ENCODE results near the gene TST.

The TST gene

DNA sequence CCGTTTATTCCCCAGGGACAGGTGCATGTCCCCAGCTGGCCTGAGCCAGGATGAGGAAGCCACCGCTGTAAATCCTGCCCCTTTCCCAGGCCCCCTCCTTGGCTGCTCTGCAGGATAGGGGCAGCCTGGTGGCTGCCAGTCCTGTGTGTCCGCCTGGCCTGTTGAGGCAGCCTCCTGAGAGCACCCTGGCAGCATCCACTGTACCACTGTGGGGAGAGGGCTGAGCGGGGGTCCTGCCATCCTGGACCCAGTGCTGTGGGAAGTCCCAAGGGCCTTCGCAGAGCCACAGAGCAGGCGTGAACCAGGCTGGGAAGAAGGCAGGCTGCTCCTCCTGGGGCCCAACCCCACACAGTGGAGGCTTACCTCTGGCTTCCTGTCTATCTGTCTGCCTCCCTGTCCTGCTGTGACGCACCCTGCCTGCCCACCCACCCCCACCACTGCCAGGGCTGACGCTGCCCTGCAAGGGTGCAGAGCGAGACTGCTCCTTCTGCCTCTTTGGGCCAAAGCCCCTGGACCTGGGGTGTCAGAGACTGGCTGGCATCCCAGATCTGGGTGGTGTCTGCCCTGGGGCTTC, 40.7 kb upstream of the TST start:
- DNase-seq (no peak), ATAC-seq (replicated peaks) (peak; percentile 78)
- H3K27me3 Mint-ChIP-seq = no peaks in the 10 kb centered on the region
- H3K9me3 Mint-ChIP-seq = no peaks in the 10 kb centered on the region
- peaks cover 0 to 7% of the 10 kb centered on the region in 2 donors for H3K4me1 Mint-ChIP-seq (ENCODE audit: low read depth in 2 of 2)
- no peak overlapping the region for H3K4me3 Mint-ChIP-seq
- peak overlapping the region in 1 of 2 donors; percentile 49 for H3K27ac Mint-ChIP-seq
- H3K36me3 Mint-ChIP-seq (ENCODE audit: insufficient read depth) = peaks cover 15% of the 10 kb centered on the region

DNA sequence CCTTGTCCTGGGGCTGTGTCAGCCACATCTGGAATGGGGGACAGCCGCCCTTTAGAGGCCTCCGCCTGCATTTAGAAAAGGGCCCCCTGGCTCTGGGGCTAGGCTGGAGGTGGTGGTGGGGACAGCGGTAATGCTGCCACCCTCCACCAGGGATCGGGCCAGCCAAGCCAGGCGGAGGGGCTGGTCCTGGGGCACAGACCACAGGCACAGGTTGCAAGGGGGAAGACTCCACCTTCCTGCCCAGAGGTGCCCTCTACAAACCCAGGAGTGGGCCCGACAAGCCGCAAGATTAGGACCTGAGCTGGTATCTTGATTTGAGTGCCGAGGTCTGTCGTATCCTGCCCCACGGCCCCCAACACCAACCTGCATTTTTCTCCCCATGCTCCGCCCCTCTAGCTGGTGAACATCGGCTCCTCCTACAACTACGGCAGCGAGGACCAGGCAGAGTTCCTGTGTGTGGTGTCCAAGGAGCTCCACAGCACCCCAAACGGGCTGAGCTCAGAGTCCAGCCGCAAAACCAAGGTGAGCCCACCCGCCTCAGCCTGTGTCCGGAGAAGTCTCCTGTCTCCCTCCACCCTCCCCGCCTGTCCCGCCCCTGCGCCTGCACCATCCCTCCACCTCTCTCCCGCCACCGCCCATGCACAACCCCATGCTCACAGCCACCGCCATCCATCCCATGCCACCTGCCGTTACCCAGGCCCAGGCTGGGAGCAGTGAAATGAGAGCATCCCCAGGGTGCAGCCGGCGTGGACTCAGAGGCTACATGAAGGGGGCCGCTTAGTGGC, 39.9 kb upstream of the TST start:
- no peak for ATAC-seq (replicated peaks)
- DNase-seq = no peak
- peaks cover 11% of the 10 kb centered on the region for H3K36me3 Mint-ChIP-seq (ENCODE audit: insufficient read depth)
- H3K4me3 Mint-ChIP-seq = no peak overlapping the region
- no peaks in the 10 kb centered on the region for H3K9me3 Mint-ChIP-seq
- H3K27ac Mint-ChIP-seq = peak overlapping the region in 1 of 2 donors; percentile 49
- H3K27me3 Mint-ChIP-seq = no peaks in the 10 kb centered on the region
- peaks cover 0 to 5% of the 10 kb centered on the region in 2 donors for H3K4me1 Mint-ChIP-seq (ENCODE audit: low read depth in 2 of 2)

DNA sequence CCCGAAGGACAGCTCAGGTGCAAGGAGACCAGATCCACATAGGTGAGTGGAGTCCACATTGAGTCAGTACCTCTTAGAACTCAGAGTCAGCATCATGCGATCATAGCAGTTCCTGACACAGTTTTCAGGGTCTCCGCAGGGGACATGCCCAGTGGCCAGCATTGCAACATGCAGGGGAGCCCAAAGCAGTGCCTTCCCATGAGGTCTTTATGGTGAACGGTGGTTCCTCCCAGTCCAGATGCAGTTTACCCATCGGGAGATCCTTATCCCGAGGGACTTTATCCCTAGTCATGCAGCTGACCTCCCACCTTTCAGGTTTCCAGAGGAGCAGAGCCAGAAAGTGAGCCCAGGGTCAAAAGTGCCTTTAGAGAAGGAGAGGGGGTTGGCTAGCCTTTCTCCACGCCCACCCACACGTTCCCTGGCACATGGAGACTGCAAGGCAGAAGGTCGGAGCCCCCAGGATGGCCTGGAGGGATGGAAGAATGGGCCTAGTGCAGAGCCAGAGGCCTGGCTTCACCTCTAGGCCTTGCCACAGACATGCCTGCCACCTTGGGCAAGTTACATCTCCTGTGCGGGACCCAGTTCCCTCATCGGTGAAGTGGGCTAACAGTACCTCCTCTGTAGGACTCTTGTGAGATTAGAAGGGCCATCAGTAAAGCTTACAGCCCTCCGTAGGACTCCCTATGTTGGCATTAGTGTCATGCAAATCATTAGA, 38.7 kb upstream of the TST start:
- Mint-ChIP-seq H3K9me3 (no peaks in the 10 kb centered on the region), H3K4me1 (ENCODE audit: low read depth in 2 of 2) (peaks cover 0 to 8% of the 10 kb centered on the region in 2 donors), H3K27me3 (no peaks in the 10 kb centered on the region), H3K4me3 (no peak overlapping the region), H3K36me3 (ENCODE audit: insufficient read depth) (peaks cover 11% of the 10 kb centered on the region), H3K27ac (peak overlapping the region in 1 of 2 donors; percentile 54)
- DNase-seq = no peak
- no peak for ATAC-seq (replicated peaks)

DNA sequence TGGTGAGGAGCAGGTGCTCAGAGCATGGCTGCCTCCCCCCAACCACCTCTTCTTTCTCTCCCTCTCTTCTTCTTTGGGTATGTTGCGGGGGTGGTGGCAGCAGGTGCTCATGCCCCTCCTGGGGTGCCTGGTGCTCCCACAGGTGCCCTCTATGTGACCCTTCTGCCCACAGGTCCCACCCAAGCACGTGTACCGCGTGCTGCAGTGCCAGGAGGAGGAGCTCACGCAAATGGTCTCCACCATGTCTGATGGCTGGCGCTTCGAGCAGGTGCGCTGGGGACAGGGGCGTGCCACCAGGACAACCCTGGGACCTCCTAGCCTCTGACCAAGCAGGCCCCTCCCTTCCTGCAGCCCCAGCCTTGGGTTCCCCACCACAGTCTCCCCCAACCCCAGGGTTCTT, 38.0 kb upstream of the TST start:
- H3K27ac Mint-ChIP-seq = peak overlapping the region in 1 of 2 donors; percentile 54
- H3K9me3 Mint-ChIP-seq = no peaks in the 10 kb centered on the region
- no peak for DNase-seq
- H3K4me3 Mint-ChIP-seq = no peak overlapping the region
- peaks cover 5 to 14% of the 10 kb centered on the region in 2 donors for H3K4me1 Mint-ChIP-seq (ENCODE audit: low read depth in 2 of 2)
- peaks cover 11% of the 10 kb centered on the region for H3K36me3 Mint-ChIP-seq (ENCODE audit: insufficient read depth)
- ATAC-seq (replicated peaks) = no peak
- no peaks in the 10 kb centered on the region for H3K27me3 Mint-ChIP-seq

DNA sequence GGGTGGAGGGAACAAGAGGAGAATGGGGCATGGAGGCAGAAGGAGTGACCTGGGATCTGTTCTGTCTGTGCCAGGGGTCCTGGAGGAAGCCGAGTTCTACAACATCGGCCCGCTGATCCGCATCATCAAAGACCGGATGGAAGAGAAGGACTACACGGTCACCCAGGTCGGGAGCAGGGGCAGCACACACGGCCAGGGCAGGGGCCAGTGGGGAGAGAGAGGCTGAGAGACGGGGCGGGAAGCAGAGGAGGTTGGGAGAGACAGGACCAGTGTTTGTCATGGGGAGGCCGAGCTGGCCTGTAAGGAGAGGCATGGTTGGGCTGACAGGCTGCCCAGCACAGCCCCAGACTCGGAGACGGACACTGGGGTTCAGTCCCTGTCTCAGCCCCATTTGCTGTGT, 37.0 kb upstream of the TST start:
- Mint-ChIP-seq H3K27me3 (no peaks in the 10 kb centered on the region), H3K9me3 (no peaks in the 10 kb centered on the region), H3K4me1 (ENCODE audit: low read depth in 2 of 2) (peaks cover 7 to 13% of the 10 kb centered on the region in 2 donors), H3K36me3 (ENCODE audit: insufficient read depth) (peaks cover 11% of the 10 kb centered on the region), H3K4me3 (no peak overlapping the region), H3K27ac (peak overlapping the region in 1 of 2 donors; percentile 26)
- ATAC-seq (replicated peaks) (no peak), DNase-seq (no peak)

DNA sequence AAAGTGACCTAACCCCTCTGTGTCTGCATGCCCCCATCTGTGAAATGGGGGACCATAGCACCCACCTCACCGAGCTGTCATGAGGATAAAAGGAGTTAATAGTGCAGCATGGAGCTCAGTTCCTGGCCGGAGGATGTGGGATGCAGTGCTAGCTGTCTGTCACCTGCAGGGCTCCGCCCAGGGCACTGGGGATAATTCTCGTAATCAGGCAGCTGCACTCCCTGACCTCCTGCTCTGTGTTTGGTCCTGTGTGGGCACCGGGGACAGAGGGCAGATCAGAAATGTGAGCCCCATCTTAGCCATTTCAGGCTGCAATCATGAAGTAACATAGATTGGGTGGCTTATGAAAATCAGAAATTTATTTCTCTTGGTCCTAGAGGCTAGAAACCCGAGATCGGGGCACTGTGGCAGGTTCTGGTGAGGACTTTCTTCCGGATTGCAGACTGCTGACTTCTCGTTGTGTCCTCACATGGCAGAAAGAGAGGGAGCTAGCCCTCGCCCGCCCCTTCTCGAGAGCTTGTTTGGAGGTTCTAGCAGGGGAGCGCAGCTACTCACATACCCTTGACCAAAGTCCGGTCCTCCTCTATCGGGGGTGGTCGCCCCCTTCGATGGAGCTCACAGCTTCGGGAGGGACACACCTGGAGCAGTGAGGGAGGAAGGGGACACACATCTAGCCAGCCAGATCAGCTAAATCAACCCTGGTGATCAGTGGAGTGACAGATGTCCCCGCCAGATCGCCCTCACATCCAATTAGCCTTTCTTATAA, 35.5 kb upstream of the TST start:
- Mint-ChIP-seq H3K36me3 (ENCODE audit: insufficient read depth) (peaks cover 9% of the 10 kb centered on the region), H3K27ac (no peak overlapping the region), H3K27me3 (no peaks in the 10 kb centered on the region), H3K9me3 (no peaks in the 10 kb centered on the region), H3K4me1 (ENCODE audit: low read depth in 2 of 2) (peaks cover 7 to 9% of the 10 kb centered on the region in 2 donors), H3K4me3 (no peak overlapping the region)
- ATAC-seq (replicated peaks) = no peak
- DNase-seq = no peak

DNA sequence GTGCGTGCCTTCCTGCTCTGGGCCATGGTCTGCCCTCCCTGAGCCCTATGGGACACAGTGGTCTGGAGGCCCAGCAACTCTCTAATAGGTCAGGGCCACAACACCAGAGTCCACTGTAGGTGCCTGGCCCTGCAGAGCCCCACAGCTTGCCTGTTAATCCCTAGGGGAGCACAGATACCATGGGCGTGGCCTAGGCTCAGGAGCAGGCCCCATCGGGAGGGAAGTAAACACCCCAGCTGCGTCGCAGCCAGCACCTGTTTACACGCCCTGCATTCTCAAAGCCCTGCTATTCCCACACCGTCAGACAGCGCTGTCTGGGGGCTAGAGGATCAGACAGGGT, 34.8 kb upstream of the TST start:
- no peak for ATAC-seq (replicated peaks)
- H3K36me3 Mint-ChIP-seq (ENCODE audit: insufficient read depth) = peaks cover 7% of the 10 kb centered on the region
- H3K9me3 Mint-ChIP-seq = no peaks in the 10 kb centered on the region
- peaks cover 7 to 9% of the 10 kb centered on the region in 2 donors for H3K4me1 Mint-ChIP-seq (ENCODE audit: low read depth in 2 of 2)
- no peak overlapping the region for H3K4me3 Mint-ChIP-seq
- no peak overlapping the region for H3K27ac Mint-ChIP-seq
- no peaks in the 10 kb centered on the region for H3K27me3 Mint-ChIP-seq
- DNase-seq = no peak

DNA sequence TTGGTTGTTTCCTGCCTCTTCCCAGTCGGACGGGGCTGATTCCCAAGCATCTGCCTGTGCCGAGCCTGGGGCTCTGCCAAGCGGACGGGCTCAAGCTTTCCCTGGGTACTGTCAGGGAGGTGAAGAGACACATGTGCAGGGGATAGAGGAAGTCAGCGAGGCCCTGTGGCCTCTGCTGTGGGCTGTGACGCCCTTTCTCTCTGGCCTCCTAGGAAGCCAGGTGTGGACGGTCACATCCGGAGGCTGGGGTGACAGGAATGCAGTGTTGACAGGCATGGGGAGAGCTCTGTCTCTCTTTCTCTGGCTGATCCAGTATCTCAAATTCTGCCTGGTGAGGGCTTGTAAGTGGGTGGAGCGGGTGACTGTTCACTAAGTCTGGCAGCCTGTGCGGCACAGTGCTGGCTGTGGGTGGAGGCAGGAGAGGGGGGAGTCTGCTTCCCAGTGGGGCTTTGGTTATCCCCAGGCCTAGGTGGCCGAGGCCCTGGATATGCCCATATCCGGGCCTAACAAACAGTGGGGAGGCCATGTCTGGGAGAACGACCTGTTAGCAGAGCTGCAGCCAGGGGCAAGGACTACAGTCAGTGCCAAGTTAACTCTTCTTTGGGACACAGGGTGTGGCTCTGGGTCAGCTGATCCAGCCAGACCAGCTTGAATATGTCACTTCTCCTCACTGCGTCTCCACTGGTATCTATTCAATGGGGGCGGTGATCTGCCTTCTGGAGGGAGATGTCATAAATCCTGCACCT, 34.2 kb upstream of the TST start:
- Mint-ChIP-seq H3K9me3 (no peaks in the 10 kb centered on the region), H3K36me3 (ENCODE audit: insufficient read depth) (peaks cover 5% of the 10 kb centered on the region), H3K27me3 (no peaks in the 10 kb centered on the region), H3K4me1 (ENCODE audit: low read depth in 2 of 2) (peaks cover 7 to 9% of the 10 kb centered on the region in 2 donors), H3K27ac (no peak overlapping the region), H3K4me3 (peak overlapping the region; percentile 81)
- DNase-seq = no peak
- ATAC-seq (replicated peaks) = no peak

DNA sequence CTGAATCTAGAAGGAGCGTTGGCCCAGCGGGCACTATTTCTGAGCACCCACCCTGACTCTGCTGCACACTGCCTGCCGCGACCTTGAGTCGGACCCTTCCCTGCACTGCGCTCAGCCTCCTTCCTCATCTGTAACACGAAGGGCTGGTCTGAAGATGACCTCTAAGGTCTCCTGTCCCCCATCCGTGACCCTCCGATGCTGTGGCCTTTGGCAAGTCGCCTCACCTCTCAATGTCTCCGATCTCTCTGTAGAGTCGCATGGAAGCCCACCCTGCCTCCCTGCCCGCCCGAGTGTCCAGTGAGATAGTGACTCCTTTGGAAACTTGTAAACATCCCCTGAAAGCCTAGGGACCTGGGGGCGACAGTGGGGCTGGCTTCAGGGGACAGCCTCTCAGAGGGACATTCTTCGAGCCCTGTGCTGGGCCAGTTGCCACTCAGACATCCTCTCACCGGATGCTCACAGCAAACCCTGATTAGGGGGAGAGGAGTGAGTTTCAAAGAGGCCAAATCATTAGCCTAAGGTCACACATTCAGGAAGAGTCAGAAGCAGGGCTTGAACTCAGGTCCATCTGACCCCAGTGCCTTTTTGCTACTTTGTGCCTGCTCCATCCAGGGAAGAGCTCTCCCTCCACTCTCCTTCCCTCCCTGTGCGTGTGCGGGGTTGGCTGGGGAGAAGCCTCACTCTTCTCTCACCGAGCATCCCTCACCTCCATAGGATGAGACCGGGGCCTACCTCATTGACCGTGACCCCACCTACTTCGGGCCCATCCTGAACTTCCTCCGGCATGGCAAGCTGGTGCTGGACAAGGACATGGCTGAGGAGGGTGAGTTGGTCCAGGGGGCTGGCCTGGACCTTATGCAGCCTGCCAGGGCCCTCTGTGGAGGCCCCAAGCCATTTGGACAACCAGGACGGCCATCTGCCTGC, 33.4 kb upstream of the TST start:
- peak overlapping the region; percentile 81 for H3K4me3 Mint-ChIP-seq
- no peaks in the 10 kb centered on the region for H3K9me3 Mint-ChIP-seq
- H3K27ac Mint-ChIP-seq = peak overlapping the region; percentile 68 to 78
- no peak for DNase-seq
- H3K36me3 Mint-ChIP-seq (ENCODE audit: insufficient read depth) = no peaks in the 10 kb centered on the region
- ATAC-seq (replicated peaks) = no peak
- no peaks in the 10 kb centered on the region for H3K27me3 Mint-ChIP-seq
- H3K4me1 Mint-ChIP-seq (ENCODE audit: low read depth in 2 of 2) = peaks cover 7 to 9% of the 10 kb centered on the region in 2 donors

DNA sequence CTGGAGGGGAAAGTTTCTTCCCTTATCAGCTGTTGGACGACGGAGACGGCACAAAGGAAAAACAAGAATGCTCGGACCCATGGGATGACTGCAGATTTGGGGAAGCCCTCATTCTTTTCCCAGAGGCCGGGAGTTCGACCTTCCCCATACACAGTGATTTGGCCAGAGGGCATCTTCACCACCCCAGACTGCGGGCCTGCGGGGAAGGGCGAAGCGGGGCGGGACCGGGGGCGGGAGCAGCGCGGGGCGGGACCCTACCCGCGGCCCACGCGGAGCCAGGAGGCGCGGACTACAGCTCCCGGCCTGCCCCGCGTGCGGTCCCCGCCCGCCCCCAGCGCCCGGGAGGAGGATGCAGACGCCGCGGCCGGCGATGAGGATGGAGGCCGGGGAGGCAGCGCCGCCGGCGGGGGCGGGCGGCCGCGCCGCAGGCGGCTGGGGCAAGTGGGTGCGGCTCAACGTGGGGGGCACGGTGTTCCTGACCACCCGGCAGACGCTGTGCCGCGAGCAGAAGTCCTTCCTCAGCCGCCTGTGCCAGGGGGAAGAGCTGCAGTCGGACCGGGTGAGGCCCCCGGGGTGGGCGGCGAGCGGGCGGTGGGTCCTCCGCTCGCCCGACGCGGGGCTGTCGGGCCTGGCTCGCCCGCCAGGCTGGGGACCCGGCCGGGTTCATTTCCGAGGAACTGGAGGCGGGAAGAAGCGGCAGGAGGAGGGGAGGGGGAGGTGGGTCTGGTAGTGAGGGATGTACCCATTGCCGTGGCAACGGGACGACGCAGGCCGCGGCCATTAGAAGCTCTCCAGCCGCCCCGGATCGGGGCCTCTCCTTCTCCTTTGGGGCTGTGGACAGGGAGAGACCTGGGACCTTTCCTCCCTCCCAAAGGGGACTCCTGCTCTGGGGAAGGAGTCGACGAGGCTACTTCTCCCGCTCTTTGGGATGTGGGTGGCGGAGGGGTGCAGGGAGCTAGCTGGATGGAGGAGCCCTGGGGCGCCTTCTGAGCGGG, 32.4 kb upstream of the TST start, which contains the start of gene KCTD17:
TSS of gene KCTD17 (plus strand) at position 352 of the 995 bp plus-strand sequence. CDS start at position 371, 19 bp downstream.
- Mint-ChIP-seq H3K4me3 (peak within 1 kb of the TSS; percentile 81), H3K4me1 (ENCODE audit: low read depth in 2 of 2) (peaks cover 7 to 9% of the 10 kb centered on the region in 2 donors), H3K9me3 (no peaks in the 10 kb centered on the region), H3K36me3 (ENCODE audit: insufficient read depth) (no peaks in the 10 kb centered on the region), H3K27ac (peak within 1 kb of the TSS; percentile 68 to 78), H3K27me3 (no peaks in the 10 kb centered on the region)
- peak; percentile 100 for ATAC-seq (replicated peaks)
- peak; percentile 60 to 69 (median 63) for DNase-seq

DNA sequence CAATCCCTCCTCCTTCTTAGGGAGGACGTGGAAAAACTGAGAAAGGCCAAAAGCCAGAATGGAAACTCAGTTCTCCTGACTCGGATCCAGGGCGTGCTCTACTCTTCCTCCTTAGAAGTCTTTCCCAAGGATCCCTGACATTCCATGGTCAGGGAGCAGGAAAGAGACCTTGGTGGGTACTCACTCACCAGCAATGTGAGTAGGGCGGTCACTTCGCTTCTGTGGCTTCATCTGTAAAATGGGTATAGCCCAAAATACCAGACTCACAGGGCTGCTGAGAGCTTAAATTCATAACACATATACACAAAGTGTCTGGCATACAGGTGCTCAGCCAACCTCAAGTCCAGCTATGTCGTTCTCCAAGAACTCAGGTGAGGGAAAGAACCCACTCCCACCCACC, 31.7 kb upstream of the TST start:
- peak overlapping the region; percentile 81 for H3K4me3 Mint-ChIP-seq
- no peaks in the 10 kb centered on the region for H3K9me3 Mint-ChIP-seq
- H3K36me3 Mint-ChIP-seq (ENCODE audit: insufficient read depth) = no peaks in the 10 kb centered on the region
- no peak for ATAC-seq (replicated peaks)
- peaks cover 7 to 9% of the 10 kb centered on the region in 2 donors for H3K4me1 Mint-ChIP-seq (ENCODE audit: low read depth in 2 of 2)
- no peak for DNase-seq
- H3K27me3 Mint-ChIP-seq = no peaks in the 10 kb centered on the region
- peak overlapping the region in 1 of 2 donors; percentile 49 for H3K27ac Mint-ChIP-seq
